HG03103 (cell line): ENCODE data around the gene ADGRG7.

Experiments used
- ATAC-seq: cut with Tn5 transposase; IDR thresholded peaks from one replicate; pipeline ENCODE4 v1.9.1; 2021; ENCODE audit warnings: low read depth; ENCODE audit not compliant: unreplicated experiment

Gene ADGRG7

GRCh38 chr3:100591411-100591810 is 18.0 kb upstream of the ADGRG7 start:
- no peak for ATAC-seq

- ATAC-seq, result no peak
These were observed 9.0 kb upstream of the ADGRG7 start for GRCh38 chr3:100600181-100601042.

- ATAC-seq, result peak; percentile 37
These were observed 6.6 kb upstream of the ADGRG7 start for GRCh38 chr3:100602506-100603444.

- ATAC-seq, result peak; percentile 20
These were observed 5.9 kb upstream of the ADGRG7 start for GRCh38 chr3:100603469-100603868.

GRCh38 chr3:100605358-100605757 is 4.0 kb upstream of the ADGRG7 start:
- no peak for ATAC-seq

GRCh38 chr3:100606894-100607512 is 2.4 kb upstream of the ADGRG7 start:
- ATAC-seq, result peak; percentile 84

GRCh38 chr3:100609963-100610362 is 562 bp downstream of the ADGRG7 start:
- ATAC-seq, result no peak

- no peak for ATAC-seq
These were observed 1.8 kb downstream of the ADGRG7 start for GRCh38 chr3:100611221-100611620.

- ATAC-seq, result no peak
These were observed 4.5 kb downstream of the ADGRG7 start for GRCh38 chr3:100613721-100614390.

GRCh38 chr3:100614941-100615340 is 5.5 kb downstream of the ADGRG7 start:
- ATAC-seq, result no peak

GRCh38 chr3:100615684-100616083 is 6.3 kb downstream of the ADGRG7 start:
- ATAC-seq, result no peak

- no peak for ATAC-seq
These were observed 11.8 kb downstream of the ADGRG7 start for GRCh38 chr3:100621251-100621650.

GRCh38 chr3:100627491-100627890 is 18.1 kb downstream of the ADGRG7 start:
- ATAC-seq, result no peak

- ATAC-seq, result no peak
These were observed 20.2 kb downstream of the ADGRG7 start for GRCh38 chr3:100629421-100630127.

GRCh38 chr3:100630664-100631063 is 21.3 kb downstream of the ADGRG7 start:
- ATAC-seq, result no peak

GRCh38 chr3:100631236-100631635 is 21.8 kb downstream of the ADGRG7 start:
- no peak for ATAC-seq

- ATAC-seq, result no peak
These were observed 25.3 kb downstream of the ADGRG7 start for GRCh38 chr3:100634493-100635272.

GRCh38 chr3:100635273-100635701 is 25.9 kb downstream of the ADGRG7 start:
- no peak for ATAC-seq

GRCh38 chr3:100637197-100637631 is 27.8 kb downstream of the ADGRG7 start:
- no peak for ATAC-seq
